Mucosa of stomach (tissue), 1 donor: ENCODE measurements around the gene ARHGDIA.

ENCODE experiments used
- H3K27me3 ChIP-seq: one replicate; pipeline ENCODE4 v1.7.0; 2013; ENCODE audit warnings: mild to moderate bottlenecking, low read length; ENCODE audit not compliant: control insufficient read depth, insufficient read depth
- H3K36me3 ChIP-seq: one replicate; pipeline ENCODE4 v1.7.0; 2013; ENCODE audit warnings: low read length; ENCODE audit not compliant: control insufficient read depth, insufficient read depth
- H3K4me1 ChIP-seq: one replicate; pipeline ENCODE4 v1.7.0; 2013; ENCODE audit warnings: mild to moderate bottlenecking, low read length; ENCODE audit not compliant: control insufficient read depth, insufficient read depth
- H3K4me3 ChIP-seq: one replicate; pipeline ENCODE4 v1.7.0; 2013; ENCODE audit warnings: low read length
- H3K9ac ChIP-seq: one replicate; pipeline ENCODE4 v1.7.0; 2013; ENCODE audit warnings: mild to moderate bottlenecking, low read length, moderate library complexity
- H3K9me3 ChIP-seq: one replicate; pipeline ENCODE4 v1.7.0; 2013; ENCODE audit warnings: mild to moderate bottlenecking, low read length, moderate library complexity; ENCODE audit not compliant: control insufficient read depth
- donor health status: Pancreatic carcinoma.

Gene ARHGDIA

DNA sequence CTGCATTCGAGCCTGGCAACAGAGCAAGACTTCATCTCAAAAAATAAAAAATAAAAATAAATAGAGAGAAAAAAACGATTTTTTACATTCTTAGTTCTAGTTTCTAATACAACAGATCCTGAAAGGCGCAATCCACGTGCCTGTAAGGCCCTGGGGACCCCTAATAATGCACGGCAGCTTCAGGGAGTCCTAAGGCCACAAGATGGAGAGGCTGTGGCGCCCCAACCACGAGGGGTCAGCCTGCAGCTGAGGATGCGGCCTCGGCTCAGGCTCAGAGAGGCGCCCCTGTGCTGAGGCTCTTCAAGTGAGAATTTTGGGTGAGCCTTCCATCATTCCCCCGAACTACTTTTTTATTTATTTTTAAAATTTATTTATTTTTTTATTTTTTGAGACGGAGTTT lies 21.7 kb downstream of the ARHGDIA start:
- Histone ChIP-seq H3K27me3 (no peaks in the 10 kb centered on the region), H3K4me3 (no peak overlapping the region), H3K9me3 (no peaks in the 10 kb centered on the region), H3K36me3 (peaks cover 39% of the 10 kb centered on the region), H3K4me1 (peaks cover 2% of the 10 kb centered on the region), H3K9ac (no peak overlapping the region)

DNA sequence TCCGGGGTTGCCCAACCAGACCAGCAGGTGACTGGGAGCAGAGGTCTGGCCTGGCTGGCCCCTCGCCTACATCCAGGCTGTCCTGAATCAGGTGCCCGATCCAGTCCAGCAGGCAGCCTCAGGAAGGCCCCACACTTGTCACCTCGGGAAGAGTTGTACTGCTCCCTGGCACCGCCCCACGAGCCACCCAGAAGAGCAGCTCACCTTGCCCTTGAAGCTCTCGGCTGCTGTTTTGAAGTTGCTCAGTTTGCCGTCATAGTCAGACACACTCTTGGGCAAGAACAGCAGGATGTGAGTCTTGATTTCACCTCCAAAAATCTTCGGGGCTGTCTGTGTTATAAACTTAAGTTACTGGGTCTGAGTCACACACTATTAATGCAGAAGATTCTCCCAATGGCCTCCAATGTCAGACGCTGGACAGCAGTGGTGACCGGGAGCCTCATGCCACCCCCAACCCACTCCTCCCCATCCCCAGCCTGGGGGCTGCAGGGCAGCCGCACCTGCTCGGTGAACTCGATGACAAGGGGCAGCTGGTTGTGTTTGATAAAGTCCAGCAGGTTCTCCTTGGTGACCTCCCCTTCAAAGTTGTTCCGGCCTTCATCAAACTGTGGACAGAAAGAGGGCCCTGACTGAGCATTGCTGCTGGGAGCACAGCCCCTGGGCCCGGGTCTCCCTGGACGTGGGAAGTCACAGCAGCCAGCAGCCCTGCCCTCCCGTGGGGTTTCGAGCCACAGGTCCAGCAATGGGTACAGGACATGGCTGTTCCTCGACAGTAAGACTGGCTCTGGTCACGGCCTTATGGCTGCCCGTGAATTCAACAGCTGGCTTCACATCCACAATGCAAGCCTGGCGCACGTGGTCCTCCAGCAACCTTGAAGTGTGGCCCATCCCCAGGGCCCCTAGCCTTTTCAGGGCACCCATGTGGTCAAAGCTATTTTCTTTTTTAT lies 24.1 kb downstream of the ARHGDIA start:
- Histone ChIP-seq H3K9me3 (no peaks in the 10 kb centered on the region), H3K36me3 (peaks cover 38% of the 10 kb centered on the region), H3K27me3 (no peaks in the 10 kb centered on the region), H3K4me1 (no peaks in the 10 kb centered on the region), H3K4me3 (no peak overlapping the region), H3K9ac (no peak overlapping the region)

DNA sequence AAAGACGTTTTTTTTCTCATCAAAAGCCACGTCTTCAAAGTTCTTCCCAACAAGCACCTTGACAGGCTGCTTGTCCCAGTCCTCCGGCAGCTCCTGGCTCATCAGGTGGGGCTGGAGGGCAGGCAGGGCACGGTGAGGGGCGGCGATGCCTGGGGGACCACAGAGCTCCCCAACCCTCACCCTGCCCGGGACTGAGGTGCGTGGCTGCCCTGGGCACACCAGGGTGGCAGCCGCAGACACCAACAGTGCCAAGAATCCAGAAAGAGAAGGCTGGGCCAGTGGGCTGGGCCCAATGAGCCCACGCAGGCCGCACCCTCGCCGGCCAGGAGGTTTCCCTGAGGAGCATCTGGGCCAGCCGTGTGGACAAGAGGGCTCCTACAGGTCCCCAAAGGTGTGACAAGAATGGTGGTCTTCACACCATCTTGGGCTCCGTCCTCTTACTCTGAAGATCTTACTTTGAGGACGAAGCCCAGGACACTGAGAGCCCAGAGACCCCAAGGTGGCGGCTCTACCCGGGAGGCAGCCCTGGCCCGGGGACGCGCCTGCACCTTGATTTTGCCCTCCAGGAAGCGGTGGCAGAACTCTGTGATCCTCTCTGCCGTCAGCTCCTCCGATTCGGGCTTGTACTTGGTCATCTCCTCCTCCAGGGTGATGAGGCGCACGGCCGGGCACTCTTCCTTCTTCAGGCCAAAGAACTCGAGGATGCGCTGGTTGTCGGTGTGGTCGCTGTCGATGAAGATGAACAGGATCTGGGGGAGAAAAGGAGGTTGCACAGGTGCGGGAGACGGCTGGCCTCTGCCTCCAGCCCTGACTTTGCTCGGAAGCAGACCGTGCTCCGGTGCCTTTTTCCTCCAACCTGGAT lies 25.0 kb downstream of the ARHGDIA start:
- peaks cover 30% of the 10 kb centered on the region for H3K36me3 ChIP-seq

DNA sequence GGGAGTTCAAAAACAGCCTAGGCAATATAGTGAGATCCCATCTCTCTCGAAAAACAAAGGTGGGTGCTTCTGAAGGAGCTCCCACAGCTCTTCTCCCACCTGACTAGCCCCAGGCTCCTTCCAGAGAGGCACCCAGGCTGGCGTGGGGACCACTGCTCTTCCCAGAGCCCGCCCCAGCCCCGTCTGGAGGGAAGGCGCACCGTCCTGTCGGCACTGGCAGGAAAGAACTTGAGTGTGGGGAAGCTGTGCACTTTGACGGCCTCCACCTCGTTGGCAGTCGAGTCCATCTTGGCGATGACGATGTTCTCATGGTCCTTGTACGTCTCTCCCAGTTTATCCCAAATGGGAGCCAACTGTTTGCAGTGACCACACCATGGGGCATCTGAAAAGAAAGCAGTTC lies 25.8 kb downstream of the ARHGDIA start:
- H3K9ac ChIP-seq = no peak overlapping the region
- no peaks in the 10 kb centered on the region for H3K4me1 ChIP-seq
- peaks cover 29% of the 10 kb centered on the region for H3K36me3 ChIP-seq
- H3K4me3 ChIP-seq = no peak overlapping the region
- H3K9me3 ChIP-seq = no peaks in the 10 kb centered on the region
- no peaks in the 10 kb centered on the region for H3K27me3 ChIP-seq

More for the DNA sequence above, 25.0 kb downstream of the ARHGDIA start:
- Histone ChIP-seq H3K4me3 (no peak overlapping the region), H3K4me1 (no peaks in the 10 kb centered on the region), H3K27me3 (no peaks in the 10 kb centered on the region), H3K9me3 (no peaks in the 10 kb centered on the region), H3K9ac (no peak overlapping the region)

DNA sequence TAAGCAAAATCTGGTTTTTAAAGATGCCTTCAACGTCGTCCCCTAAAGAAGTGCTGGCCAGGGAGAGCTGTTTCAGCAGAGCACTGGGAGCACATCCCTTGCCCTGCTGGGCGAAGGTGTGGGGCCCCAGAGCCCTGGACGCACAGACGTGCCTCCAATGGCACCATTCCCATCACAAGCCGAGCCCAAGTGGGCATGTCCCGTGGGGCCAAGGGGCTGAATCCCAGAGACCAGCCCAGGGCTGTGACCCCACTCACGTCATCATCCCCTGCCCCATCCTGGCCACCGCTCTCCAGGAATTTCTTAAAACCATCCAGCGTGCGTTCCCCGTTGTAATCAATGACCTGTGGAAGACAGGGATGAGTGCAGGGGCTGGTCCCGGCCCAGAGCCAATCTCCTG lies 26.2 kb downstream of the ARHGDIA start:
- Histone ChIP-seq H3K36me3 (peaks cover 29% of the 10 kb centered on the region), H3K4me3 (no peak overlapping the region), H3K9ac (no peak overlapping the region), H3K4me1 (no peaks in the 10 kb centered on the region), H3K9me3 (no peaks in the 10 kb centered on the region), H3K27me3 (no peaks in the 10 kb centered on the region)

DNA sequence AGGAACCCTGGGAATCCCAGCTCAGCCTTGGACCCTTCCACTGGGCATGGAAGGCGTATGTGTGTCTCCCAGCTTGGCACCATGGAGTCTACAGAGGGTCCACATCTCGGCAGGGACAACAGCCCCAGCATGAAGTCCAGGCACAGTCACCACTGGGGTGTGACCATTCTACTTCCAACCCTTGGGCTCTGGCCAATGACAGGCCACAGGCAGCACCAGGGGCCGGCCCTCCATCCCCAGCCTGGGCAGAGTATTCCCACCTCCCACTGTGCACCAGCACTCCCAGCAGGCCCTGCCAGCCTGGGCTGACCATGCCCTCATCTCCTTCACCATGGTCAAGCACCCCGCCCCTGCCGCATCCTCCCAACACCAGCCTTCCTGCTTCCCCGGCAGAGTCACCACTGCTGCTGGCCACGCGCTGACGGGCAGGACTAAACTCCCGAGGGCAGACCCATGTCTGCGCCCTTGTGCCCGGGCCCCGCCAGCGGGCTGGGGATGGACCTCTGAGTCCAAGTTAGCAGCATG lies 26.7 kb downstream of the ARHGDIA start:
- no peak overlapping the region for H3K4me3 ChIP-seq
- no peaks in the 10 kb centered on the region for H3K4me1 ChIP-seq
- H3K9me3 ChIP-seq = no peaks in the 10 kb centered on the region
- no peak overlapping the region for H3K9ac ChIP-seq
- H3K27me3 ChIP-seq = no peaks in the 10 kb centered on the region
- peaks cover 29% of the 10 kb centered on the region for H3K36me3 ChIP-seq

DNA sequence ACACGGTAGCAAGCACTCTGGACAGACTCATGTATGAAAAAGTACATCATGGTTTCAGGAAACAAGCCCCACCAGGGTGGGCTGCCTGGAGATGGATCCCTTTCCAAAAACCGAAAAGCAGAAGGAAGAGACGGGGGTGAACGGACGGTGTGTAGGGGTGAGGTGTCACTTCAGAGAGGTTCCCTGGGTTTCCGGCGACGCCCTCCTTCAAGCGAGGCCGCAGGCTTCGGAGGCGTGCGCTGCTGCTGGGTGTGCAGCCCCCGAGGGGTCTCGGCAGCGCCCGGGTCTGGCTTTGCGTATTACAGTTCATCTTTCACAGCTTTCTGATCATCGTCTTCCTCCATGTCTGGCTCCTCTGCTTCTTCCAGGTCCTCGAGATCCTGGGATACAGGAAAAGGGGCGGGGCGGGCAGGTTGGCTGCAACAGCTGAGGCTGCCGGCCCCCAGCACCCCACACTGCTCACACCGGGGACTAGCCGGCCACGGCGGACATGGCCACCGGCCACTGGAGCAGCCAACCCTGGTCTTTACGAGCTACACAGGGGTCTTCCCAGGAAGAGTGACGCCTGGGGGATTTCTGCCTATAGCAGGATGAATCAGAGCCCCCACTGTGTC lies 27.3 kb downstream of the ARHGDIA start:
- Histone ChIP-seq H3K4me1 (no peaks in the 10 kb centered on the region), H3K9me3 (no peaks in the 10 kb centered on the region), H3K36me3 (peaks cover 29% of the 10 kb centered on the region), H3K27me3 (no peaks in the 10 kb centered on the region), H3K4me3 (no peak overlapping the region), H3K9ac (no peak overlapping the region)

DNA sequence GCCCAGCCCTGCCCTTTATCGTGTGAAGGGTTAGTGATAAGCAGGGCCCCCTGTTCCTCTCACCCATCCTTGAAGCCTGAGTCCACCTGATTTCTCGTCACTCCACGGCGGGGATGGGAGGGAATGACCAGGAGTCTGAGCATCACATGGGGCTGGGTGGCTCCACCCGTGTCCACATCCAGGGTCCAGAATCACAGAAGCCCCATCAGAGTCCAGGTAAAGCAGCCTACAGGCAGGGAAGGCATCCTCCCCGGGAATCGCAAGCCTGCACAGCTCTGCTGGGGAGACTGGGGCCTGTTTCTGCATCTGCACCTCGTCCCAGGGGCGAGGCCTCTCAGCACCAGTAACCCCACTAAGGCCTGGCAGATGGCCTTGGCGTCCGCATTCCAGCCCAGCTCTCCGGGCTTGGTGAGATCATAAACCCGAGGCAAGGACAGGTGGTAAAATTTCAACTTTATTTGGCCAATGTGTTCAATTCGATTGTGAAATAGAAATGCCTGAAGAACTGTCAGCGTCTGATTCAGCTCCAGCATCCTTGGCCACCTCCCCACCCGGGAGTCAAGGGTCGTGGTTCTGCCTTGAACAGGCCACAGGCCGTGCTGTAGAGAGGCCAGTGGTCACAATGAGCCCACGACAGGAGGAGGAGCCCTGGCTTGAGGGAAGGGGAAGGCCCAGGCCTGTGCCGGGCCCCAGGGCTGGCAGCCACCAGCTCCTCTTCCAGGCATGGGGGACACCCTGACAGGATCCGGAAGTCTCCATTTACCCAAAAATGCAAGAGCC lies 28.2 kb downstream of the ARHGDIA start:
- Histone ChIP-seq H3K4me3 (no peak overlapping the region), H3K27me3 (no peaks in the 10 kb centered on the region), H3K36me3 (peaks cover 29% of the 10 kb centered on the region), H3K9ac (no peak overlapping the region), H3K4me1 (no peaks in the 10 kb centered on the region), H3K9me3 (no peaks in the 10 kb centered on the region)

DNA sequence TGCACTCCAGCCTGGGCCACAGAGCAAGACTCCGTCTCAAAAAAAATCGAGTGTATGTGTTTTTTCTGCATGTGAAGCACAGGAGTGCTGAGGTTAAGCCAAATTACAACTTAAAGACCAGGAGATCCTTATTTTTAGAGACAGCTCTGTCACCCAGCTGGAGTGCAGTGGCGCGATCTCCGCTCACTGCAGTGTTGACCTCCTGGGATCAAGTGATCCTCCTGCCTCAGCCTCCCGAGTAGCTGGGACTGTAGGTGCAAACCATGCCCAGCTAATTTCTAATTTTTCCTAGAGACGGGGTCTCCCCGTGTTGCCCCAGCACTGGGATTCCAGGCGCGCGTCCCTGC lies 28.8 kb downstream of the ARHGDIA start:
- H3K9ac ChIP-seq = no peak overlapping the region
- no peaks in the 10 kb centered on the region for H3K4me1 ChIP-seq
- no peaks in the 10 kb centered on the region for H3K27me3 ChIP-seq
- no peaks in the 10 kb centered on the region for H3K9me3 ChIP-seq
- H3K4me3 ChIP-seq = no peak overlapping the region
- H3K36me3 ChIP-seq = peaks cover 28% of the 10 kb centered on the region

DNA sequence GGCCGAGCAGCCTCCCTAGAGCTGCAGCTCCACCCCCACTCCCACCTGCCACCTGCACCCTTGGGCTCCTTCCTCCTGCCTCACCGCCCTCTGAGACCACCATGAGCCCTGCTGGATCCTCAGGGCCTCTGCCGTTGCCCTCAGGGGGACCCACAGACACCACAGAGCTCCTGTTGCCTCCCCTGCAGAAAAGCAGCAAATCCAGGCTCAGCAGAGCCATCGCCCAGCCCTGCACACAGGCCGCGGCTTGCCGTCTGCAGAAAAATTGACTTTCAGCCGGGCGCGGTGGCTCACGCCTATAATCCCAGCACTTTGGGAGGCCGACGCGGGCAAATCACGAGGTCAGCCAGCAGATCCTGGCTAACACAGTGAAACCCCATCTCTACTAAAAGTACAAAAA lies 29.3 kb downstream of the ARHGDIA start:
- Histone ChIP-seq H3K9ac (no peak overlapping the region), H3K27me3 (no peaks in the 10 kb centered on the region), H3K9me3 (no peaks in the 10 kb centered on the region), H3K36me3 (peaks cover 23% of the 10 kb centered on the region), H3K4me1 (no peaks in the 10 kb centered on the region), H3K4me3 (no peak overlapping the region)
